Neural cell (in vitro differentiated cells): ENCODE measurements around the gene RAB22A. TPM values are rescaled to one million over a fixed set of nuclear protein-coding genes. Genes with fewer than 3 reads are reported as not detected.

Source experiments
- H2AFZ ChIP-seq: fragments of 200-600, 300-800 bp; sonication (generic), shearing (Covaris generic); 2 replicates; pipeline ENCODE4 v1.6.0; 2014; ENCODE audit warnings: low read depth, mild to moderate bottlenecking, antibody characterized with exemption, low read length, moderate library complexity
- H3F3A ChIP-seq: fragments of 200-600 bp; shearing (Covaris generic); 2 replicates; pipeline ENCODE4 v1.6.1; 2016; ENCODE audit warnings: mild to moderate bottlenecking, moderate library complexity, mixed read lengths, antibody characterized with exemption, low read length; ENCODE audit not compliant: insufficient read depth, poor library complexity, severe bottlenecking
- H3K27ac ChIP-seq: fragments of 200-600, 300-800 bp; sonication (generic), shearing (Covaris generic); 2 replicates; pipeline ENCODE4 v1.5.1; 2014; ENCODE audit warnings: mild to moderate bottlenecking, low read length, moderate library complexity
- H3K27me3 ChIP-seq: fragments of 300-800, 200-600 bp; sonication (generic), shearing (Covaris generic); 2 replicates; pipeline ENCODE4 v1.6.0; 2014; ENCODE audit warnings: mild to moderate bottlenecking, low read depth, low read length, moderate library complexity; ENCODE audit not compliant: insufficient read depth
- H3K36me3 ChIP-seq: fragments of 300-800, 200-600 bp; sonication (generic), shearing (Covaris generic); 2 replicates; pipeline ENCODE4 v1.5.1; 2014; ENCODE audit warnings: mild to moderate bottlenecking, antibody characterized with exemption, low read length, moderate library complexity; ENCODE audit not compliant: insufficient read depth
- H3K4me2 ChIP-seq: fragments of 300-800, 200-600 bp; sonication (generic), shearing (Covaris generic); 2 replicates; pipeline ENCODE4 v1.6.0; 2014; ENCODE audit warnings: mild to moderate bottlenecking, low read length
- H3K4me3 ChIP-seq: fragments of 300-800, 200-600 bp; sonication (generic), shearing (Covaris generic); 2 replicates; pipeline ENCODE4 v1.5.1; 2014; ENCODE audit warnings: mild to moderate bottlenecking, low read length, moderate library complexity
- H3K79me2 ChIP-seq: fragments of 200-600 bp; shearing (Covaris generic); replicated peaks from 2 replicates; pipeline ENCODE4 v1.6.0; 2014; ENCODE audit warnings: mild to moderate bottlenecking, low read length, moderate library complexity; ENCODE audit not compliant: insufficient read depth
- H3K9ac ChIP-seq: fragments of 300-800, 200-600 bp; sonication (generic), shearing (Covaris generic); 2 replicates; pipeline ENCODE4 v1.6.1; 2016; ENCODE audit warnings: mild to moderate bottlenecking, low read length, mixed read lengths
- H3K9me2 ChIP-seq: fragments of 200-600 bp; shearing (Covaris generic); 2 replicates; pipeline ENCODE4 v1.6.1; 2016; ENCODE audit warnings: mild to moderate bottlenecking, low read length, mixed read lengths; ENCODE audit not compliant: insufficient read depth
- H3K9me3 ChIP-seq: fragments of 200-600, 300-800 bp; sonication (generic), shearing (Covaris generic); 2 replicates; pipeline ENCODE4 v1.6.1; 2016; ENCODE audit warnings: mild to moderate bottlenecking, mixed run types, low read length, moderate library complexity, mixed read lengths
- H4K20me1 ChIP-seq: fragments of 200-600 bp; shearing (Covaris generic); 2 replicates; pipeline ENCODE4 v1.6.1; 2016; ENCODE audit warnings: mild to moderate bottlenecking, mixed run types; ENCODE audit not compliant: insufficient read depth
- CTCF ChIP-seq: fragments of 450-650 bp; IDR thresholded peaks from 2 replicates; pipeline ENCODE4 v1.5.1; 2014; ENCODE audit warnings: antibody characterized with exemption, mild to moderate bottlenecking, moderate library complexity; ENCODE audit not compliant: poor library complexity, severe bottlenecking
- EP300 ChIP-seq: fragments of 450-650 bp; conservative IDR thresholded peaks from 2 replicates; pipeline ENCODE4 v1.6.1; 2014; ENCODE audit warnings: antibody characterized with exemption, mild to moderate bottlenecking, moderate library complexity; ENCODE audit not compliant: poor library complexity, severe bottlenecking
- EZH2 ChIP-seq: fragments of 200-600, 300-800 bp; shearing (Covaris generic), sonication (generic); IDR thresholded peaks from 2 replicates; pipeline ENCODE4 v1.6.1; 2014; ENCODE audit warnings: antibody characterized with exemption, low read length, borderline replicate concordance, mild to moderate bottlenecking; ENCODE audit not compliant: insufficient read depth, poor library complexity, severe bottlenecking
- MXI1 ChIP-seq: fragments of 450-650 bp; conservative IDR thresholded peaks from 2 replicates; pipeline ENCODE4 v1.6.1; 2014; ENCODE audit warnings: antibody characterized with exemption, mild to moderate bottlenecking; ENCODE audit not compliant: poor library complexity, severe bottlenecking
- POLR2AphosphoS5 ChIP-seq: IDR thresholded peaks from 2 replicates; pipeline ENCODE4 v1.6.1; 2012
- RAD21 ChIP-seq: fragments of 450-650 bp; conservative IDR thresholded peaks from 2 replicates; pipeline ENCODE4 v1.6.1; 2014; ENCODE audit warnings: antibody characterized with exemption, mild to moderate bottlenecking, moderate library complexity
- REST ChIP-seq: IDR thresholded peaks from 2 replicates; pipeline ENCODE4 v1.6.1; 2012; ENCODE audit warnings: borderline replicate concordance
- SMC3 ChIP-seq: fragments of 450-650 bp; conservative IDR thresholded peaks from 2 replicates; pipeline ENCODE4 v1.6.1; 2014; ENCODE audit warnings: antibody characterized with exemption, mild to moderate bottlenecking, moderate library complexity; ENCODE audit not compliant: poor library complexity
- TAF1 ChIP-seq: IDR thresholded peaks from 2 replicates; pipeline ENCODE4 v1.6.1; 2012; ENCODE audit warnings: low read depth
- polyA plus RNA-seq: library from polyadenylated mRNA; depleted of rRNA; stranded (reverse); fragments of >200 nt; gene quantifications from 2 replicates; pipeline ENCODE4 v1.2.3, GENCODE V29; 2014

The RAB22A gene
- polyA plus RNA-seq, 1 donor from 2014 or later, result 15.7 TPM

DNA sequence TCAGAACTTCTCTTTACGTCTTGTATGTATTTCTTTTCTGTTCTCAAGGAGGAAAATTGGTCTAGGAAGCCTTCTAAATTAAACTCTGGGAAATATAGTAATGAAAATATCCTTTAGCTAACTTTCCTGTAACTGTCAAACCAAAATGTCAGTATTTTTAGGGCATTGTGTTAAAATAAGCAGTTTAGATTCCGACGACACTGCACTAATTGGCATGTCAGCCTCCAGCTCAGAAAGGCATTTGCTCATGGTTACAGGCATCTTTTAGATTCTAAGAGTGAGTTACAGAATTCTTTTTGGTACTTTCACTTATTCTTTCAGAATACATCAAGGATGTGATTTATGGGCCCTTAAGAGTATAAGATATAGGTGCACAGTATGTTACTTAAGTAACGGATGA, 53.5 kb downstream of the RAB22A start:
- Histone ChIP-seq H3K4me3 (no peak overlapping the region), H3K9me2 (no peaks in the 10 kb centered on the region), H3K4me2 (no peak overlapping the region), H4K20me1 (no peaks in the 10 kb centered on the region), H3K36me3 (no peaks in the 10 kb centered on the region), H2AFZ (no peak overlapping the region), H3K9ac (no peak overlapping the region), H3K79me2 (no peaks in the 10 kb centered on the region), H3K27me3 (no peaks in the 10 kb centered on the region), H3K9me3 (no peaks in the 10 kb centered on the region), H3F3A (no peaks in the 10 kb centered on the region), H3K27ac (no peak overlapping the region)
- no peak for TF ChIP-seq RAD21
- no peak for TF ChIP-seq TAF1
- TF ChIP-seq EP300, result no peak
- no peak for TF ChIP-seq CTCF
- no peak for TF ChIP-seq SMC3
- no peak for TF ChIP-seq MXI1
- no peak for TF ChIP-seq REST
- no peak for TF ChIP-seq EZH2
- no peak for TF ChIP-seq POLR2AphosphoS5

GRCh38 chr20:58366866-58367265, 57.4 kb downstream of the RAB22A start:
- no peak for TF ChIP-seq REST
- no peak for TF ChIP-seq RAD21
- no peak for TF ChIP-seq EP300
- TF ChIP-seq POLR2AphosphoS5, result no peak
- no peak for TF ChIP-seq SMC3
- no peak for TF ChIP-seq MXI1
- TF ChIP-seq CTCF, result no peak
- no peak for TF ChIP-seq EZH2
- TF ChIP-seq TAF1, result no peak
- Histone ChIP-seq H3K9me3 (no peaks in the 10 kb centered on the region), H3K4me3 (no peak overlapping the region), H4K20me1 (no peaks in the 10 kb centered on the region), H3K4me2 (no peak overlapping the region), H2AFZ (no peak overlapping the region), H3K36me3 (no peaks in the 10 kb centered on the region), H3F3A (no peaks in the 10 kb centered on the region), H3K9me2 (no peaks in the 10 kb centered on the region), H3K27ac (no peak overlapping the region), H3K27me3 (no peaks in the 10 kb centered on the region), H3K79me2 (no peaks in the 10 kb centered on the region), H3K9ac (no peak overlapping the region)
